ENCODE measurements around the gene LRRN4CL.
A peak's percentile ranks its signal among the peaks of the same experiment; 100 is the strongest.
"Not testable (repeated sequence)": the region's sequence is repeated elsewhere in the genome, so short reads cannot be mapped to it uniquely, and the experiment has no call there.

The LRRN4CL gene

GRCh38 chr11:62678770-62679696 lies 10.3 kb downstream of the LRRN4CL start, which contains the start of gene UBXN1:
Gene UBXN1 (minus strand): TSS chr11:62679073. CDS start chr11:62678923, 150 bp downstream.
- H3K27ac ChIP-seq: peak within 1 kb of the TSS; percentile 88
- TF ChIP-seq CTCF (conservative IDR thresholded peaks at IDR 0.05): no peak

GRCh38 chr11:62678433-62678769 lies 10.9 kb downstream of the LRRN4CL start:
- H3K27ac ChIP-seq: peak overlapping the region; percentile 88
- TF ChIP-seq CTCF (conservative IDR thresholded peaks at IDR 0.05): no peak

GRCh38 chr11:62677714-62678113 lies 11.6 kb downstream of the LRRN4CL start:
- peak overlapping the region; percentile 88; the same call in 1 of the 2 replicates for H3K27ac ChIP-seq
- TF ChIP-seq CTCF (conservative IDR thresholded peaks at IDR 0.05): no peak

- H3K27ac ChIP-seq: no peak overlapping the region
- TF ChIP-seq CTCF (conservative IDR thresholded peaks at IDR 0.05): no peak
These were observed 12.2 kb downstream of the LRRN4CL start for GRCh38 chr11:62677156-62677555.

- no peak for TF ChIP-seq CTCF (conservative IDR thresholded peaks at IDR 0.05)
- no peak overlapping the region for H3K27ac ChIP-seq
These were observed 12.6 kb downstream of the LRRN4CL start for GRCh38 chr11:62676698-62677097.

- H3K27ac ChIP-seq: not testable (repeated sequence)
These were observed 13.9 kb downstream of the LRRN4CL start for GRCh38 chr11:62675415-62675814.

- peak overlapping the region; percentile 95 for H3K27ac ChIP-seq
- TF ChIP-seq CTCF (conservative IDR thresholded peaks at IDR 0.05): no peak
These were observed 16.2 kb downstream of the LRRN4CL start for GRCh38 chr11:62673196-62673525.

Measured in VCaP (cell line).